ENCODE measurements around the gene ADAMTS5. TPM values are rescaled to one million over a fixed set of nuclear protein-coding genes. Genes with fewer than 3 reads are reported as not detected.

Gene ADAMTS5
- total and polyA plus RNA-seq, 4 experiments from 2014 or later: not detected

DNA sequence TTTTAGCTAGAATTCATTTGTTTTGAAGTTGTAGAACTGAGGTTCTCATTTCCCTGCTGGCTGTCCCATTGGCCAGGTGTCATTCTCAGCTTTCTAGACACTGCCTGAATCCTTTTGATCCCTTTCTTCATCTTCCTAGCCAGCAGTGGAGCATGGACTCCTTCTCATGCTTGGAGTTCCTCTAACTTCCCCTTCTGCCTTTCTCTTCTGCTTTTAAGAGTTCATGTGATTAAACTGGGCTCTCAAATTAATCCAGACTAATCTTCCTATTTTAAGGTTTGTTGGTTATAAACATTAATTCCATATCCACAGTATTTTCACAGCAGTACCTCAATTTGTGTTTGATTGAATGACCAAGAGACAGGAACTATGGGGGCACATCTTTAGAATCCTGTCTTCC lies 52.3 kb downstream of the ADAMTS5 start:
- Histone ChIP-seq H3K27ac (ENCODE audit: low read depth, low read length) (no peak overlapping the region), H3K4me1 (ENCODE audit: insufficient read depth, low read length) (no peaks in the 10 kb centered on the region), H3K9me3 (ENCODE audit: control insufficient read depth in 1 of 2, low read length in 2 of 2) (no peaks in the 10 kb centered on the region), H3K27me3 (ENCODE audit: insufficient read depth, low read length) (no peaks in the 10 kb centered on the region), H3K36me3 (ENCODE audit: insufficient read depth, low read length) (no peaks in the 10 kb centered on the region), H3K4me3 (ENCODE audit: low read length in 2 of 2) (no peak overlapping the region)
- Mint-ChIP-seq H3K36me3 (no peaks in the 10 kb centered on the region), H3K9me3 (peaks cover 0 to 5% (median 0%) of the 10 kb centered on the region in 8 donors), H3K27me3 (no peaks in the 10 kb centered on the region), H3K27ac (no peak overlapping the region), H3K4me3 (no peak overlapping the region), H3K4me1 (no peaks in the 10 kb centered on the region)
- no peak for DNase-seq
- ChIA-PET POLR2A (ENCODE audit: partially characterized antibody) (no interaction called here), CTCF (ENCODE audit: partially characterized antibody) (no interaction called here)
- intact Hi-C loops (cut with micrococcal nuclease): no loop called here

GRCh38 chr21:26912466-26912865 lies 54.4 kb downstream of the ADAMTS5 start:
- no peaks in the 10 kb centered on the region for H3K4me1 ChIP-seq (ENCODE audit: insufficient read depth, low read length)
- ChIA-PET CTCF (ENCODE audit: partially characterized antibody) (no interaction called here), POLR2A (ENCODE audit: partially characterized antibody) (no interaction called here)
- no peaks in the 10 kb centered on the region for H3K36me3 Mint-ChIP-seq
- peaks cover 0 to 5% (median 0%) of the 10 kb centered on the region in 8 donors for H3K9me3 Mint-ChIP-seq
- no peak for DNase-seq
- H3K27ac ChIP-seq (ENCODE audit: low read depth, low read length): no peak overlapping the region
- no peak overlapping the region for H3K27ac Mint-ChIP-seq
- H3K4me3 Mint-ChIP-seq: no peak overlapping the region
- no peaks in the 10 kb centered on the region for H3K9me3 ChIP-seq (ENCODE audit: control insufficient read depth in 1 of 2, low read length in 2 of 2)
- no peak overlapping the region for H3K4me3 ChIP-seq (ENCODE audit: low read length in 2 of 2)
- no peaks in the 10 kb centered on the region for H3K27me3 Mint-ChIP-seq
- no peaks in the 10 kb centered on the region for H3K4me1 Mint-ChIP-seq
- H3K27me3 ChIP-seq (ENCODE audit: insufficient read depth, low read length): no peaks in the 10 kb centered on the region
- no peaks in the 10 kb centered on the region for H3K36me3 ChIP-seq (ENCODE audit: insufficient read depth, low read length)
- intact Hi-C loops (cut with micrococcal nuclease): no loop called here

GRCh38 chr21:26909972-26910371 lies 56.9 kb downstream of the ADAMTS5 start:
- H3K36me3 Mint-ChIP-seq: no peaks in the 10 kb centered on the region
- peaks cover 0 to 5% (median under 1%) of the 10 kb centered on the region in 8 donors for H3K9me3 Mint-ChIP-seq
- H3K4me3 Mint-ChIP-seq: no peak overlapping the region
- DNase-seq: no peak
- intact Hi-C loops (cut with micrococcal nuclease): no loop called here
- H3K27ac Mint-ChIP-seq: no peak overlapping the region
- H3K4me1 Mint-ChIP-seq: no peaks in the 10 kb centered on the region
- no peaks in the 10 kb centered on the region for H3K4me1 ChIP-seq (ENCODE audit: insufficient read depth, low read length)
- POLR2A ChIA-PET (ENCODE audit: partially characterized antibody): no interaction called here
- CTCF ChIA-PET (ENCODE audit: partially characterized antibody): no interaction called here
- no peak overlapping the region for H3K4me3 ChIP-seq (ENCODE audit: low read length in 2 of 2)
- H3K36me3 ChIP-seq (ENCODE audit: insufficient read depth, low read length): no peaks in the 10 kb centered on the region
- no peak overlapping the region for H3K27ac ChIP-seq (ENCODE audit: low read depth, low read length)
- H3K27me3 ChIP-seq (ENCODE audit: insufficient read depth, low read length): no peaks in the 10 kb centered on the region
- no peaks in the 10 kb centered on the region for H3K9me3 ChIP-seq (ENCODE audit: control insufficient read depth in 1 of 2, low read length in 2 of 2)
- H3K27me3 Mint-ChIP-seq: no peaks in the 10 kb centered on the region

DNA sequence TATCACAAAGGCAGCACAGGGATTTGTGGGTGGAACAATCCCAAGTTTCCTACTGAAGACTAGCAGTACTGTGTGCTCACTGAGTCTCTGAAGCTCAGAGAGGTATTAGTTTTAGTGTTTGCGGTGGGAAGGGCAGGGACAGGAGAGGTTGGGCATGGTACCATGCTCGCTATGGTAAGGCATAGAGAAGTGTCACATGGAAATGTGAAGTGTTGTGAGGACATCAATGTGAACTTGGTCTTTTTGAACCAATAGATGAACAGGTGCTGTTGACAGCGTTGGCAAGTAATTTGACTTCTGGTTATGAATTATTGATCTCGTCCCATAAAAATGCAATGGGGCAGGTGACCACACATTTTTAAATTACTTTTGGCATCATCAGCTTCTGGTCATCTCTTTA lies 65.9 kb downstream of the ADAMTS5 start:
- CTCF ChIA-PET (ENCODE audit: partially characterized antibody): no interaction called here
- Mint-ChIP-seq H3K36me3 (no peaks in the 10 kb centered on the region), H3K27ac (no peak overlapping the region), H3K27me3 (peaks cover 0 to 2% of the 10 kb centered on the region in 2 donors), H3K4me3 (no peak overlapping the region), H3K9me3 (peaks cover 0 to 7% (median 0%) of the 10 kb centered on the region in 8 donors), H3K4me1 (no peaks in the 10 kb centered on the region)
- Histone ChIP-seq H3K36me3 (ENCODE audit: insufficient read depth, low read length) (no peaks in the 10 kb centered on the region), H3K4me1 (ENCODE audit: insufficient read depth, low read length) (no peaks in the 10 kb centered on the region), H3K9me3 (ENCODE audit: control insufficient read depth in 1 of 2, low read length in 2 of 2) (no peaks in the 10 kb centered on the region), H3K27me3 (ENCODE audit: insufficient read depth, low read length) (no peaks in the 10 kb centered on the region), H3K27ac (ENCODE audit: low read depth, low read length) (no peak overlapping the region), H3K4me3 (ENCODE audit: low read length in 2 of 2) (no peak overlapping the region)
- no peak for DNase-seq
- intact Hi-C loops (cut with micrococcal nuclease): no loop called here
- POLR2A ChIA-PET (ENCODE audit: partially characterized antibody): no interaction called here

- intact Hi-C loops (cut with micrococcal nuclease): no loop called here
- Histone ChIP-seq H3K4me1 (ENCODE audit: insufficient read depth, low read length) (no peaks in the 10 kb centered on the region), H3K9me3 (ENCODE audit: control insufficient read depth in 1 of 2, low read length in 2 of 2) (no peaks in the 10 kb centered on the region), H3K4me3 (ENCODE audit: low read length in 2 of 2) (no peak overlapping the region), H3K27ac (ENCODE audit: low read depth, low read length) (no peak overlapping the region), H3K36me3 (ENCODE audit: insufficient read depth, low read length) (no peaks in the 10 kb centered on the region), H3K27me3 (ENCODE audit: insufficient read depth, low read length) (no peaks in the 10 kb centered on the region)
- Mint-ChIP-seq H3K36me3 (no peaks in the 10 kb centered on the region), H3K4me3 (no peak overlapping the region), H3K9me3 (peaks cover 0 to 4% (median 0%) of the 10 kb centered on the region in 8 donors), H3K27me3 (no peaks in the 10 kb centered on the region), H3K27ac (no peak overlapping the region), H3K4me1 (no peaks in the 10 kb centered on the region)
- ChIA-PET CTCF (ENCODE audit: partially characterized antibody) (interaction anchor here (1.3 kb wide), 1 partner anchor 1852 kb away, joined by 3 read pairs; no protein-coding TSS in a partner anchor), POLR2A (ENCODE audit: partially characterized antibody) (no interaction called here)
- no peak for DNase-seq
These were observed 74.7 kb downstream of the ADAMTS5 start for GRCh38 chr21:26892151-26892550.

DNA sequence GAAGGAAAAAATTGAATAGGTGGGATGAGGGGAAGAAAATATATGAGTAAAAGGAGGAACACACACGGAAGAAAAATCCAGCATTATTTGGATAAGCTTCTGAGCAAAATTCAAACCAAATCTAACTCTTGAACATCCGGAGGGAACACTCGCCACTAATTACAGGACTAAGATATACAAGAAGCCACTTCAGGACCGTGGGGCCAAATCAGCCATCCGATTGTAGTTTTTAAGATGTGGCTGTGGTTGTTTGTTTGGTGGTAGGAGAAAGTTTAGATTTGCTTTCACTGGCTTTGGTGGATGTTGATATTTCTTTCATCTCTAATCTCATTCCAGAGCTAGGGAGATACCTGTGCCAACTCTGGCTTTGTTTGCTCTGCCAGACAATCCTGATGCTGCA lies 78.0 kb downstream of the ADAMTS5 start:
- H3K27ac Mint-ChIP-seq: no peak overlapping the region
- no peaks in the 10 kb centered on the region for H3K4me1 Mint-ChIP-seq
- intact Hi-C loops (cut with micrococcal nuclease): no loop called here
- Histone ChIP-seq H3K27ac (ENCODE audit: low read depth, low read length) (no peak overlapping the region), H3K4me1 (ENCODE audit: insufficient read depth, low read length) (no peaks in the 10 kb centered on the region), H3K27me3 (ENCODE audit: insufficient read depth, low read length) (no peaks in the 10 kb centered on the region), H3K9me3 (ENCODE audit: control insufficient read depth in 1 of 2, low read length in 2 of 2) (no peaks in the 10 kb centered on the region), H3K4me3 (ENCODE audit: low read length in 2 of 2) (no peak overlapping the region), H3K36me3 (ENCODE audit: insufficient read depth, low read length) (no peaks in the 10 kb centered on the region)
- no peak for DNase-seq
- POLR2A ChIA-PET (ENCODE audit: partially characterized antibody): no interaction called here
- no peak overlapping the region for H3K4me3 Mint-ChIP-seq
- CTCF ChIA-PET (ENCODE audit: partially characterized antibody): no interaction called here
- H3K36me3 Mint-ChIP-seq: no peaks in the 10 kb centered on the region
- peaks cover 0 to 1% of the 10 kb centered on the region in 2 donors for H3K27me3 Mint-ChIP-seq
- peaks cover 0 to 1% (median 0%) of the 10 kb centered on the region in 8 donors for H3K9me3 Mint-ChIP-seq

- ChIA-PET POLR2A (ENCODE audit: partially characterized antibody) (no interaction called here), CTCF (ENCODE audit: partially characterized antibody) (no interaction called here)
- Mint-ChIP-seq H3K4me1 (no peaks in the 10 kb centered on the region), H3K36me3 (no peaks in the 10 kb centered on the region), H3K9me3 (no peaks in the 10 kb centered on the region), H3K4me3 (no peak overlapping the region), H3K27ac (no peak overlapping the region), H3K27me3 (peaks cover 0 to 1% of the 10 kb centered on the region in 2 donors)
- no peaks in the 10 kb centered on the region for H3K36me3 ChIP-seq (ENCODE audit: insufficient read depth, low read length)
- intact Hi-C loops (cut with micrococcal nuclease): no loop called here
- H3K9me3 ChIP-seq (ENCODE audit: control insufficient read depth in 1 of 2, low read length in 2 of 2): no peaks in the 10 kb centered on the region
- no peaks in the 10 kb centered on the region for H3K27me3 ChIP-seq (ENCODE audit: insufficient read depth, low read length)
- no peaks in the 10 kb centered on the region for H3K4me1 ChIP-seq (ENCODE audit: insufficient read depth, low read length)
- no peak overlapping the region for H3K4me3 ChIP-seq (ENCODE audit: low read length in 2 of 2)
- no peak overlapping the region for H3K27ac ChIP-seq (ENCODE audit: low read depth, low read length)
- no peak for DNase-seq
These were observed 78.6 kb downstream of the ADAMTS5 start for GRCh38 chr21:26888256-26888655.

DNA sequence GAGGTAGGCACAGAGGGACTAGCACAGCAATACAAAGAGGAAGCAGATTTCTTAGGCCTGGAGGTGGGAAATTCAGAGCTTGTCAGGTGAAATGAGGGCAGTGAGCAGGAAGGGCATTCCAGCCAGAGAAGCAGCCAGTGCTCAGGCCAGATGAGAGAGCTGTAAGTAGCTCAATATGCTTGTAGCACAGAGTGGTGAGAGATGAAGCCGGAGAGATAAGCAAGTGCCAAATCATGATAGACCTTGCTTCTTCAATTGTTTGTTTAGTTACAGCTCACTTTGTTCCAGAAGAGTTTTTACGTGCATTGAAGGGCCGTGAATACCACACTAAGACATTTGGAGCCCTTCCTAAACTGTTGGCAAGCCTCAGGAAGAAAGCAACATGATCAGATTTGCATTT lies 79.6 kb downstream of the ADAMTS5 start:
- H3K4me3 ChIP-seq (ENCODE audit: low read length in 2 of 2): no peak overlapping the region
- no peaks in the 10 kb centered on the region for H3K36me3 ChIP-seq (ENCODE audit: insufficient read depth, low read length)
- ChIA-PET POLR2A (ENCODE audit: partially characterized antibody) (no interaction called here), CTCF (ENCODE audit: partially characterized antibody) (no interaction called here)
- Mint-ChIP-seq H3K4me1 (no peaks in the 10 kb centered on the region), H3K4me3 (no peak overlapping the region), H3K27me3 (peaks cover 0 to 1% of the 10 kb centered on the region in 2 donors), H3K27ac (no peak overlapping the region), H3K36me3 (no peaks in the 10 kb centered on the region), H3K9me3 (no peaks in the 10 kb centered on the region)
- H3K27ac ChIP-seq (ENCODE audit: low read depth, low read length): no peak overlapping the region
- no peaks in the 10 kb centered on the region for H3K27me3 ChIP-seq (ENCODE audit: insufficient read depth, low read length)
- no peak for DNase-seq
- H3K9me3 ChIP-seq (ENCODE audit: control insufficient read depth in 1 of 2, low read length in 2 of 2): no peaks in the 10 kb centered on the region
- intact Hi-C loops (cut with micrococcal nuclease): no loop called here
- no peaks in the 10 kb centered on the region for H3K4me1 ChIP-seq (ENCODE audit: insufficient read depth, low read length)
